Left kidney (tissue), 8 donors: ENCODE results near the gene SPATA45. TPM values are rescaled to one million over a fixed set of nuclear protein-coding genes. Genes with fewer than 3 reads are reported as not detected.
"Not testable (repeated sequence)": the region's sequence is repeated elsewhere in the genome, so short reads cannot be mapped to it uniquely, and the experiment has no call there.

Experiments
- DNase-seq: peaks from one replicate; pipeline ENCODE4 v3.0.0-alpha.2; 2013
- long read RNA-seq, 8 donors: transcript quantifications; one replicate each; lab custom pipeline, GENCODE V29; 2026
- polyA plus RNA-seq: library from polyadenylated mRNA; unstranded; fragments of 120-200 nt; gene quantifications from one replicate; pipeline ENCODE4 v1.2.1, GENCODE V29; 2013; ENCODE audit not compliant: insufficient read length

The SPATA45 gene
- 0.75 TPM for polyA plus RNA-seq
- long read RNA-seq, donor 1: 0 reads
- long read RNA-seq, donor 2: 0 reads
- long read RNA-seq, donor 3: 0 reads
- long read RNA-seq, donor 4: 0 reads
- long read RNA-seq, donor 5: 0 reads
- long read RNA-seq, donor 6: 0 reads
- long read RNA-seq, donor 7: 0 reads
- long read RNA-seq, donor 8: 0 reads

DNA sequence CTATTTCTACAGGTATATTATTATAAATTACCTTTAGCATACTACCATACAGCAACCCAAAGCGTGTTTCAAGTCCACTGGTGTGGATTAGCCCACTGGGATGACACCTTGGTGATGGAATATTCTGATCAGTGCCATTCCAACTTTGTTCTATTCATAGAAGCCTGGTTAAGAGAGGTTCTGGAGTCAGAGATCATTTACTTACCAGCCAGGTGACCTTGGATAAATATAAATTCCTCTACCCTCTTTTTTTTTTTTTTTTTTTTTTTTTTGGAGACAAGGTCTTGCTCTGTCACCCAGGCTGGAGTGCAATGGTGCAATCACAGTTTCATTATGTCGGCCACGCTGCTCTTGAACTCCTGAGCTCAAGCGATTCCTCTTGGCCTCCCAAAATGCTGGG, at the start of gene SPATA45:
TSS of gene SPATA45 (minus strand) at position 101 of the 400 bp plus-strand sequence. CDS start 11,500 bp downstream, outside the sequence.
- DNase-seq: no peak

DNA sequence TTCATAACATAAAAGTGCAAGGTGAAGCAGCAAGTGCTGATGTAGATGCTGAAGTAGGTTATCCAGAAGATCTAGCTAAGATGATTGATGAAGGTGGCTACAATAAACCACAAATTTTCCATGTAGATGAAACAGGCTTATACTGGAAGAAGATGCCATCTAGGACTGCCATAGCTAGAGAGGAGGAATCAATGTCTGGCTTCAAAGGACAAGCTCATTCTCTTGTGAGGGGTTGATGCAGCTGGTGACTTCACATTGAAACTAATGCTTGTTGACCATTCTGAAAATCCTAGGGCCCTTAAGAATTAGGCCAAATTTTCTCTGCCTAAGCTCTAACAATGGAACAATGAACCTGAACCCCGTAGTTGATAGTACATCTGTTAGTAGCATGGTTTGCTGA, 44.7 kb upstream of the SPATA45 start:
- no peak for DNase-seq

DNA sequence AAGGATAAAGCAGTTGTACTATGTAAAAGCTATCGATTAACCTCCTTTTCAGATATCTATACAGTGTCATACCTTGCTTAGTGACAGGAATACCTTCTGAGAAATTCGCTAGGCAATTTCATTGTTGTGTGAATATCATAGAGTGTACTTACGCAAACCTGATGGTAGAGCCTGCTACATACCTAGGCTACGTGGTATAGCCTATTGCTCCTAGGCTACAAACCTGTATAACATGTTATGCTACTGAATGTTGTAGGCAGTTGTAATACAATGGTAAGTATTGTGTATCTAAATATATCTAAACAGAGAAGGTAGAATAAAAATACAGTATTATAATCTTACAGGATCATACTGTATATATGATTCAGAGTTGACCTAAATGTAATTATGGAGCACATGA, 37.1 kb upstream of the SPATA45 start:
- no peak for DNase-seq

DNA sequence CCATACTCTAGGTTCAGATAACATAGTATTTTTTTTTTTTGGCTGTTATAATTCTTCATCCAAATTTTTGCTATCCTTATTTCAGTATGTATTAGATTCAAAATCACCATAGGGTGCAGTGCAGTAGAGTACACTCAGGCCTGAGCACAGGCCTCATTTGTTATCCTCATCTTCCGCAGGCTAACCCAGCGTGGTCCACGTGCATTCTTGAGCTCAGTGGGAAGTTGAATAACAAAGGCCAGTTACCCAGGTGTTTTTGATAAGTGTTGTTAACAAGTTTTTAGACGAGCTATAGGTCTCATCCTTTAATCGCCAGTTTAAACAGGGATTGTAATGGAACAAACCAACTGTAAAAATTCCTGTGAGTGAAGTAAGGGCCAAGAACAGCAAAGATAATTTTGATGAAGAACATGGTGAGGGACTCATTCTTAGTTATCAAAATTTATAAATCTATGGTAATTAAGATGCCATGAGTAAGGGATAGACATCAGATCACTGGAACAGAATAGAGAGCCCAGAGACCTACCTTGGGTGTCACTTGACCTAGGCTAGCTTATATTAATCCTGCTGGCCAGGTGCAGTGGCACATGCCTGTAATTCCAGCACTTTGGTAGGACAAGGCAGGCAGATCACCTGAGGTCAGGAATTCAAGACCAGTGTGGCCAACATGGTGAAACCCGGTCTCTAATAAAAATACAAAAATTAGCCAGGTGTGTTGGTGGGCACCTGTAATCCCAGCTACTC, 32.7 kb upstream of the SPATA45 start:
- no peak for DNase-seq

DNA sequence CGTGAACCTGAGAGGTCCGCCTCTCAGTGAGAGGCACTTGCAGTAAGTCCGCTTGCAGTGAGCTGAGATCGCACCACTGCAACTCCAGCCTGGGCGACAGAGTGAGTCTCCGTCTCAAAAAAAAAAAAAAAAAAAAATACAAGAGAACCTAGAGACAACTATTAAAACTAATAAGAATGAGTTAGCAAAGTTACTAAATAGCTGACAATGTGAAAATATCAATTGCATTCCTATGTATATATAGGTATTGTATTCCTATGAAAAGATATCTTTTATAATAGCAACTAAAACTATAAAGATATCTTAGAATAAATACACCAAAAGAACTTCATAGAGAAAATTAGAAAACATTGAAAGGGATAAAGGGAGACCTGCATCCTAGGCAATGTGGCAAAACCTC, 31.0 kb upstream of the SPATA45 start:
- no peak for DNase-seq

DNA sequence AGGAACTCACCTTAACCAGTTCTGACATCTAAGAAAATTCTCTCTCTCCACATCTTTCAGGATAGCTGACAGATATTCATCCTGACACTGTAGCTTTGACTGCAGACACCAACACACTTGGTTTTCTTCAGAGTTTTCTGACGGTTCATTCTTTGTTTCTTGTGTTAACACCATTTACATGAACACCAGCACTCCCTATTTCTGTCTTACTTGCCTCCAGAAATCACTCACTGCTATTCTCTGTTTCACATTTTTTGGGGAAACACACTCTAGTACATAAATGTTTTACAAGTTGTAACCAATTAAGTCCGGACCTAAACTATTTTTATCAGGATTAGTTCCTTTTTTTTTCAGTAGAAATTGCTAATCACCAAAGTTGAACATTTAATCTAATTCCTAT, 26.1 kb upstream of the SPATA45 start:
- no peak for DNase-seq

DNA sequence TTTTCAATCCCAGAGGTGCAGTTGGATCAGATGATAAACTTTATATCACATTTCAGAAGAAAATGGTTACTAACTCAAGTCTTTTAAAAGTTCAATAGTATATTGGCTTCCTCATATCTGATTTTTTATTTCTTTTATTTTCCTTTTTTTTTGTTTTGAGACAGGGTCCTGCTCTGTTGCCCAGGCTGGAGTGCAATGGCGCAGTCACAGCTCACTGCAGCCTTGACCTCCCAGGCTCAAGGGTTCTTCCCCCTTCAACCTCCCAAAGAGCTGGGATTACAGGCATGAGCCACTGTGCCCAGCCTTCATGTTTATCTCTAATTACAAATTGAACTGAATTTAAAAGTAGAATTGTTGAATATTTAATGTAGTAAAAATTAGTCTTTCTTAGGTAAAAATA, 24.5 kb upstream of the SPATA45 start:
- no peak for DNase-seq

DNA sequence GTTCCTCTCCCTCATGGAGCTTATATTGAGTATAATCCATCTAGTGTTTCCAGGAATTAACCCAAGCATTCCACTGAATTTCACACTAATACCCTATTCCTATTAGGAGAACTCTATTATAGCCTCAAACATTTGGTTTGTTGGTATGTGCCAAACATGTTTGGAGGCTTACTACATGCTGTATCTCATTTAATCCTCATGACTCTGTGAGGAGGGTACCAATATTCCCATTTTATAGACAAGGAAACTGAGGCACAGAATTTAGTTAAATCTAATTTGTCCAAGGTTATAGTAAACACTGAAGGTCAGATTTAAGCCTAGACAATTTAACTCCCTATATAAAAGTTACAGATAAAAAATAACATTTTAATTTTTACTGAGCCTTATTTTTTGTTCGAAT, 19.7 kb upstream of the SPATA45 start:
- no peak for DNase-seq

DNA sequence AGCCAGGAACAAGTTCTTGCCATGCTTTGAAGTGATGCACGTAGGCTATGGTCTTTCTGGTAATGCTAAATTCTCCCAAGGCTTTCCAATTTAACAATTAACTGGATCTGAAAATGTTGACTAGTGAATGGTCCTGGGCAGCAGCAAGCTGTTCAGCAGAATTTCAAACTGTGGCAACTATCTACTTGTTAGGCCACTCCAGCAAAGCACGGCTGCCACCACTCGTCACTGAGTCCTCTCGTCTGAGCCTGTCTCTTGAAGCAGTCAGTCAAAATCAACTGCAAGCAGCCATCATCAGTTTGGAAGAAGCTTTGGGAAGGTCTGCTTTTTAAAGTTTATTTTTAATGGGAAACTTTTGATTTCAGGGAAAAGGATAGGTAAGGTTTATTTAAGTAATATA, 16.8 kb upstream of the SPATA45 start:
- DNase-seq: no peak

DNA sequence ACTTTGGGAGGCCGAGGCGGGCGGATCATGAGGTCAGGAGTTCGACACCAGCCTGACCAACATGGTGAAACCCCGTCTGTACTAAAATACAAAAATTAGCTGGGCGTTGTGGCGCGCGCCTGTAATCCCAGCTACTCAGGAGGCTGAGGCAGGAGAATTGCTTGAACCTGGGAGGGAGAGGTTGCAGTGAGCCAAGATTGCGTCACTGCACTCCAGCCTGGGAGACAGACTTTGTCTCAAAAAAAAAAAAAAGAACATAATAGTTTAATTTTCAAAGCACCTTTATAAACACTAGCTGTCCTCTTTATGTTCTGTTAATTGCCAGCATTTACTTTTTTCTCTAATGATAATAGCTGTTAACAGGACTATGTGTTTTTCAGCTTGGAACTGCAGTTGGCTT, 15.9 kb upstream of the SPATA45 start:
- DNase-seq: not testable (repeated sequence)

DNA sequence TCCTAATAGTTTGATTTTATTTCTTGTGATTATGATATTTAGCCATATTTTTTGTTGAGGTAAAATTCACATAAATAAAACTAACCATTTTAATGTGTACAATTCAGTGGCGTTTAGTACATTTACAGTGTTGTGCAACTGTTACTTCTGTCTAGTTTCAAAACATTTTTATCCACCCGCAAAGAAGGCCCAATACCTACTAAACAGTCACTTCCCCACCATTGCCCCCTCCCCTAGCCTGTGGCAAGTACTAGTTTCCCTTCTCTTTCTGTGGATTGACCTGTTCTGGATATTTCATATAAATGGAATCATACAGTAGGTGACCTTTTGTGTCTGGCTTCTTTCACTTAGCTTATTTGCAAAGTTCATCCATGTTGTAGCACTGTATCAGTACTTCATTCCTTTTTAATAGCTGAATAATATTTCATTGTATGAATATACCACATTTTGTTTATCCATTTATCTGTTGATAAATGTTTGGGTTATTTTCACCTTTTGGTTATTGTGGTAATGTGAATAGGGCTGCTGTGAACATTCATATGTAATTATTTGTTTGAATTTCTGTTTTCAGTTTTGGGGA, 14.8 kb upstream of the SPATA45 start:
- DNase-seq: no peak

DNA sequence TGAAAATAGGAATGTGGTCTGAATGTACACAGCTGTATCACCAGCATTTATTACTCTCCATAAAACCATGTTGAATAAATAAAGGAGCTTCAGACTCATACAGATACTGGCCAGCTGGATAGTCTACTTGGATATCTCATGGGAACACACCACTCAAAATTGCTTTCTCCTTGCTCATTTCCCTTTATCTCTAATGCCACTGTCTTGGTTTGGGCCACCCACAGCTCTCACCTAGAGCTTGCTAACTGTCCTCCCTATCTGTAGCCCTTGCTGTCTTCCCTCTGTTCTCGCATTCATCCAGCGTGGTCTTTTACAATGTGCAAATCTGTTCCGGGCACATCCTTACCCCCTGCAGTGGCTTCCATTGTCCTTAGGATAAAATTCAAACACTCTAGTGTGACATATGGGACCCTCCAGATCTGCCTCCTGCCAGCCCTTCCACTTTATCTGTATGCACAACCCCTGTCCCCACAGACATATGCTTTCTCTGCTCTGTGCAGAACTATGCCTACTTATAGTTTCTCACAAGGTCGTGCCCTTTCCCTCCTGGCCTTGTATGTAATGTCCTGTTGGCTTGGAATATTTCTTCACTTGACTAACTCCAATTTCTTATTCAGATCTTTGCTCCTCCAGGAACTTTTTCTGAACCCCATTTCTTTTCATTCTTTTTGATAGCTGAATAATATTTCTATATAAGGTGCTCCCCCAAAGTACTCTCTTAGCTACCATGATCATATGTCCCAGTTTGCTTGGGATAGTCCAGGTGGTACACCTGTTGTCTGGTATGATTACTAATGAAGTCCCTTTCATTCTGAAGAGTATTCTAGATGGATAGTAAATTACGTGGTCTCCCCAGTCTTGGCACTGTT, 13.5 kb upstream of the SPATA45 start:
- DNase-seq: no peak

DNA sequence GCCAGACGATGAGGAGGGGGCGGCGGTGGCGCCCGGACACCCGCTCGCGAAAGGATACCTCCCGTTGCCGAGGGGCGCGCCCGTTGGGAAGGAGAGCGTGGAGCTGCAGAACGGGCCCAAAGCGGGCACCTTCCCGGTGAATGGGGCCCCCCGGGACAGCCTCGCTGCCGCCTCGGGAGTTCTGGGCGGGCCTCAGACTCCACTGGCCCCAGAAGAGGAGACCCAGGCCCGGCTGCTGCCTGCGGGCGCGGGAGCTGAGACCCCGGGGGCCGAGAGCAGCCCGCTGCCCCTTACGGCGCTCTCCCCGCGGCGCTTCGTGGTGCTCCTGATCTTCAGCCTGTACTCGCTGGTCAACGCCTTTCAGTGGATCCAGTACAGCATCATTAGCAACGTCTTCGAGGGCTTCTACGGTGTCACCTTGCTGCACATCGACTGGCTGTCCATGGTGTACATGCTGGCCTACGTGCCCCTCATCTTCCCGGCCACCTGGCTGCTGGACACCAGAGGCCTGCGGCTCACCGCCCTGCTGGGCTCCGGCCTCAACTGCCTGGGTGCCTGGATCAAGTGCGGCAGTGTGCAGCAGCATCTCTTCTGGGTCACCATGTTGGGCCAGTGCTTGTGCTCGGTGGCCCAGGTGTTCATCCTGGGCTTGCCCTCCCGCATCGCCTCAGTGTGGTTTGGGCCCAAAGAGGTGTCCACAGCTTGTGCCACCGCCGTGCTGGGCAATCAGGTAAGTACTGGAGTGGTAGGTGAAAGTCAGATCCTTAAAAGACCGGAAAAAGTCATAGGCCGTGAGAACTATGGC, 11.2 kb upstream of the SPATA45 start:
- peak; percentile 36 for DNase-seq

DNA sequence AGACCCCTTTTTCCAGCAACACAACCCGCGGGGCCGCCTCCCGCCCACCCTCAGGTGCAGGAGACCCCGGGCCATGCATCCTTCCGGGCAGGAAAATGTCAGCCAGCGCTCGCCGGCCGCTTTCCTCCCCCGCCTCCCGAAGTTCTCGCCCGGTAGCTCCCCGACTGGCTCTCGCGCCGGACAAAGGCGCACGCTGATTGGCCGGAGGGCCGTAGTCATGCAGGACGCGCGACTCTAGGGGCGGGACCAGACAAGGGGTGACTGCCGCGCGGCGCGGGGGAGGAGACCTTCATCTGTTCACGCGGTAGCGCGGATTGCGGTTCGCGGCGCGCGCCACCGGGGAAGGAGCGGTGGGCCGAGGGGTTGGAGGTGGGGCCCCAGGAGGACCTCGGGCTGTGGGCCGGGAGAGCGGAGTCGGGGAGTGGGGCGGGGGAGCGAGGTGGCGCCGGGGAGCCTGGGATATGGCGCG, 10.6 kb upstream of the SPATA45 start, which contains the start of gene FLVCR1:
TSS of gene FLVCR1 (plus strand) at position 284 of the 469 bp plus-strand sequence. CDS start at position 462, 178 bp downstream.
- DNase-seq: peak; percentile 96

DNA sequence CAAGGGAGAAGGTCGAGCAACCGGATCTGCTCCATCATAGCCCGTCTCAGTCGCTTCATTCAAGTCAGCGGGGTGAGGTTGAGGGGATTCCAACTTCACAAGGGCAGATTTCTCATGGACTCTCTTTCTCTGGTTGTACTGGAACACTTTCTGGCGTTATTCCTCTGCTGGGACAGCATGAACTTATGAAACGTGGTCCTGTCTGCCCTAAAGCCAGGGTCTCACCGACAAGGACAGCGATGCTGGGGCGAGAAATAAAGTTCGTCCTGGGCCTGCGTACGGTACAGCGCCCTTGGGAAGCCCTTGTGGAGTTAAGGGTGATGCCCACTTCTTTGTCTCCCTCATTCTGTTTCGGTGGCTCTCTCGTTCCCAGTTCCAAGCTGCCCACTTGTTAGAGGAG, 9.3 kb upstream of the SPATA45 start:
- DNase-seq: no peak

DNA sequence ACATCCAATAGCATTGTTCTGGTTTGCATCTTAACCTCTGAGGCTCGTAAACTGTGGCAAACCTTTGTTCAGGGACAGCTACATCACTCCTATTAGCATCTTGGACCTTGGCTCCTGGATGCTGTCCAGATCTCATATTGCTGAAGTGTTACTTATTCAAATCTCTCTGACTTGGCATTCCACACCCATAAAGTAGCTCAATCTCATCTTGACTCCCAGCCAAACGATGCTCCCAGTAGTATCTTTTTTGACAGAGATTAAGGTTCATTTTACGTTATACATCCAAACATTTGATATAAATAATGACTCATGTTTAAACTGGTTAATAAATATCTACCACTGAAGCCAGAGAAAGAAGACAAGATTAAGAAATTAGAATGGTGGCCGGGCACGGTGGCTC, 6.2 kb upstream of the SPATA45 start:
- no peak for DNase-seq

DNA sequence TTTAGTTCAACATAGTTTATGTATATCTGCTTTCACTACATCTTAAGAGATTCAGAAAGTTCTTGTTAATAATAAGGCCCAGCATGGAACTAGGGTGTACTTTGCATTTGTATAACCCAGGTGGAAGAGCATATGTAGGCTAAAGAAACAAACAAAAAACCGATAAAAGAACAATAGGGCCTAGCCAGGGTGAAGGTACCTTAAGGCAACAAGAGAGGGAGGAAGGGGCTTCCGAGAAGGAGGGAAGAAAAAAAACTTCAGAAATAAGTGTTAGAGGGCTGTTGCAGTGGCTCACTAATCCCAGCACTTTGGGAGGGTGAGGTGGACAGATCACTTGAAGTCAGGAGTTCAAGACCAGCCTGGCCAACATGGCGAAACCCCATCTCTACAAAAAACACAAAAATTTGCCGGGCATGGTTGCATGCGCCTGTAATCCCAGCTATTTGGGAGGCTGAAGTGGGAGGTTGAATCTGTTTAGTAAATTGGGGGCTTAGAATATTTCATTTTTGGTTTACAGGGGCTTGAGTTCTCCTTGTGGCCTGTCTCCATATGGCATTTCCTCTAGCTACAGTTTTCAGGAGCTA, 4.7 kb upstream of the SPATA45 start:
- no peak for DNase-seq

DNA sequence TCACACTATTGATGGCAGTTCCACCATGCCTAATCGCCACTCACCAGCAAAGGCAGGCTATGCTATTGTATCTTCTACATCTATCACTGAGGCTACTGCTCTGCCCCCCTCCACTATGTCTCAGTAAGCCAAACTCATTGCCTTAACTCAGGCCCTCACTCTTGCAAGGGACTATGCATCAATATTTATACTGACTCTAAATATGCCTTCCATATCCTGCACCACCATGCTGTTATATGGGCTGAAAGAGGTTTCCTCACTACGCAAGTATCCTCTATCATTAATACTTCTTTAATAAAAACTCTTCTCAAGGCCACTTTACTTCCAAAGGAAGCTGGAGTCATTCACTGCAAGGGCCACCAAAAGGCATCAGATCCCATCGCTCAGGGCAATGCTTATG, 2.9 kb downstream of the SPATA45 start:
- not testable (repeated sequence) for DNase-seq

DNA sequence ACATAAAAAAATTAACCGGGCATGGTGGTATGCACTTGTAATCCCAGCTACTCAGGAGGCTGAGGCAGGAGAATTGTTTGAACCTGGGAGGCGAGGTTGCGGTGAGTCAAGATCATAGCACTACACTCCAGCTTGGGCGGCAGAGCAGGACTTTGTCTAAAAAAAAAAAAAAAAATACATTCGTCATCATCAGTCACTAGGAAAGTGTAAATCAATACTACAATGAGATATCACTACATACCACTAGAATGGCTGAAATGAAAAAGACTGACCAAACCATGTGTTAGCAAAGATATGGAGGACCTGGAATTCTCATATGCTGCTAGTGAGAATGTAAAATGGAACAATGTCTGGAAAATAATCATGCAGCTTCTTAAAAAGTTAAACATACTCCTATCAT, 9.3 kb downstream of the SPATA45 start:
- no peak for DNase-seq

DNA sequence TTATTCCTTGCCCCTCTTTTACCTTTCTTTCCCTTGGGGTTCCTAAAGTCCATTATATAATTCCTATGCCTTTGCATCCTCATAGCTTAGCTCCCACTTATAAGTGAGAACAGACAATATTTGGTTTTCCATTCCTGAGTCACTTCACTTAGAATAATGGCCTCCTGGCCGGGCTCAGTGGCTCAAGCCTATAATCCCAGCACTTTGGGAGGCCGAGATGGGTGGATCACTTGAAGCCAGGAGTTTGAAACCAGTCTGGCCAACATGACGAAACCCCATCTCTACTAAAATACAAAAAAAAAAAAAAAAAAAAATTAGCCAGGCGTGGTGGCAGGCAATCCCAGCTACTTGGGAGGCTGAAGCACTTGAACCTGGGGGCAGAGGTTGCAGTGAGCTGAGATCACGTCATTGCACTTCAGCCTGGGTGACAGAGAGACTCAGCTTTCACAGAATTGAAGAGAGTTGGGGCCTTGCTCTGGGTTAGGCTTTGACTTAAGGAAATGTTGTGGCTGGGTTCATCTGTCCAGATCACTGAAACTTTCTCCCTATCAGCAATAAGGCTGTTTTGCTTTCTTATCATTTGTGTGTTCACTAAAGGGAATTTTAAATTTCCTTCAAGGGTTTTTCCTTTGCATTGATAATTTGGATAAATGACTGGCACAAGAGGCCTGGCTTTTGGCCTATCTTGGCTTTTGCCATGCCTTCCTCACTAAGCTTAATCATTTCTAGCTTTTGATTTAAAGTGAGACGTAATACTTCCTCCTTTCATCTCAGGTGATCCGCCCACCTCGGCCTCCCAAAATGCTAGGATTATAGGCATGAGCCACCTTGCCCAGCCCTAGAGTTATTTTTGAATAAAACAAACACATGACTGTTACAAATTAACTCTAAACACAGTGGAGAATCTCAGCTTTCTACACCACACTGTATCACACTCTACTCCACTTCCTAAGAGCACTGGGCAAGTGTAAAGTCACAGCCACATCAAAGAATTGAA, 13.9 kb downstream of the SPATA45 start:
- not testable (repeated sequence) for DNase-seq
